Liver (tissue), 9 donors: ENCODE results near the gene BAZ2B. TPM values are rescaled to one million over a fixed set of nuclear protein-coding genes. Genes with fewer than 3 reads are reported as not detected.

Experiments used
- DNase-seq: peaks from one replicate; pipeline ENCODE4 v3.0.0-alpha.2; 2017; ENCODE audit warnings: low spot score
- H3K27ac ChIP-seq, 2 donors: one replicate each; pipeline ENCODE4 v1.7.0; 2013; ENCODE audit warnings: inconsistent platforms in 2 of 2, low read length in 2 of 2, control low read depth in 1 of 2, low read depth in 1 of 2, mild to moderate bottlenecking in 1 of 2
- H3K27me3 ChIP-seq, 4 donors: one replicate each; pipeline versions ENCODE4 v1.6.1 to v1.7.0; 2013; ENCODE audit warnings: low read length in 3 of 4, inconsistent platforms in 1 of 4, mild to moderate bottlenecking in 1 of 4, moderate library complexity in 1 of 4; ENCODE audit not compliant: control insufficient read depth in 4 of 4, insufficient read depth in 4 of 4
- H3K36me3 ChIP-seq, 4 donors: one replicate each; pipeline versions ENCODE4 v1.6.1 to v1.7.0; 2013; ENCODE audit warnings: low read length in 3 of 4, mild to moderate bottlenecking in 3 of 4, low read depth in 1 of 4, moderate library complexity in 1 of 4; ENCODE audit not compliant: control insufficient read depth in 4 of 4, insufficient read depth in 3 of 4
- H3K4me1 ChIP-seq, 4 donors: one replicate each; pipeline versions ENCODE4 v1.6.1 to v1.7.0; 2013; ENCODE audit warnings: low read length in 3 of 4, mild to moderate bottlenecking in 3 of 4, moderate library complexity in 1 of 4; ENCODE audit not compliant: control insufficient read depth in 4 of 4, insufficient read depth in 4 of 4
- H3K4me3 ChIP-seq, 3 donors: one replicate each; pipeline versions ENCODE4 v1.6.1 to v1.7.0; 2013; ENCODE audit warnings: low read length in 3 of 3, control low read depth in 1 of 3, low read depth in 1 of 3, mild to moderate bottlenecking in 1 of 3
- H3K9ac ChIP-seq, 2 donors: one replicate each; pipeline ENCODE4 v1.7.0; 2013; ENCODE audit warnings: low read length in 2 of 2, mild to moderate bottlenecking in 2 of 2, moderate library complexity in 2 of 2, control low read depth in 1 of 2, low read depth in 1 of 2
- H3K9me3 ChIP-seq, 4 donors: one replicate each; pipeline versions ENCODE4 v1.6.1 to v1.7.0; 2013; ENCODE audit warnings: low read length in 3 of 4; ENCODE audit not compliant: control insufficient read depth in 4 of 4
- EGR1 ChIP-seq, 2 donors: IDR thresholded peaks; 2 replicates each; pipeline ENCODE4 v1.6.1; 2016 to 2018; ENCODE audit warnings: antibody characterized with exemption in 2 of 2, low read depth in 2 of 2
- FOXA1 ChIP-seq: IDR thresholded peaks from 2 replicates; pipeline ENCODE4 v1.6.1; 2016; ENCODE audit warnings: antibody characterized with exemption
- FOXA2 ChIP-seq: IDR thresholded peaks from 2 replicates; pipeline ENCODE4 v1.6.1; 2016; ENCODE audit warnings: antibody characterized with exemption
- GABPA ChIP-seq, 2 donors: IDR thresholded peaks in 1 of 2; conservative IDR thresholded peaks in 1 of 2; 2 replicates each; pipeline ENCODE4 v1.6.1; 2016; ENCODE audit warnings: antibody characterized with exemption in 2 of 2, mild to moderate bottlenecking in 1 of 2, moderate library complexity in 1 of 2
- HNF4A ChIP-seq, 2 donors: conservative IDR thresholded peaks; 2 replicates each; pipeline ENCODE4 v1.6.1; 2016; ENCODE audit warnings: antibody characterized with exemption in 2 of 2, mild to moderate bottlenecking in 2 of 2
- HNF4G ChIP-seq: IDR thresholded peaks from 2 replicates; pipeline ENCODE4 v1.6.1; 2016; ENCODE audit warnings: antibody characterized with exemption
- JUND ChIP-seq, 2 donors: IDR thresholded peaks; 2 replicates each; pipeline ENCODE4 v1.6.1; 2016; ENCODE audit warnings: antibody characterized with exemption in 2 of 2
- NR2F2 ChIP-seq: IDR thresholded peaks from 2 replicates; pipeline ENCODE4 v1.6.1; 2016; ENCODE audit warnings: antibody characterized with exemption
- RAD21 ChIP-seq, 2 donors: IDR thresholded peaks; 2 replicates each; pipeline ENCODE4 v1.6.1; 2016; ENCODE audit warnings: antibody characterized with exemption in 2 of 2, mild to moderate bottlenecking in 2 of 2
- RXRA ChIP-seq, 2 donors: IDR thresholded peaks; 2 replicates each; pipeline ENCODE4 v1.6.1; 2017 to 2018; ENCODE audit warnings: antibody characterized with exemption in 2 of 2, mild to moderate bottlenecking in 1 of 2
- SP1 ChIP-seq: IDR thresholded peaks from 2 replicates; pipeline ENCODE4 v1.6.1; 2018; ENCODE audit warnings: antibody characterized with exemption, mild to moderate bottlenecking
- TAF1 ChIP-seq: conservative IDR thresholded peaks from 2 replicates; pipeline ENCODE4 v1.6.1; 2016; ENCODE audit warnings: antibody characterized with exemption, mild to moderate bottlenecking
- YY1 ChIP-seq: IDR thresholded peaks from 2 replicates; pipeline ENCODE4 v1.6.1; 2016; ENCODE audit warnings: antibody characterized with exemption, mild to moderate bottlenecking
- WGBS: extraction: QIAGEN DNeasy Blood & Tissue Kit; methylation state at CpG from one replicate; pipeline ENCODE4 v1.1.7; 2013; 5-methylcytosine and 5-hydroxymethylcytosine counted together
- polyA plus RNA-seq, 2 donors: library from polyadenylated mRNA; stranded (reverse) in 1 of 2; unstranded in 1 of 2; fragments of 200-250 nt in 1 of 2; fragments of >200 nt in 1 of 2; fragmentation: Nextera tagmentation in 1 of 2; extraction: Ambion mirVana in 1 of 2; gene quantifications; one replicate each; pipeline versions ENCODE4 v1.2.1 to v1.2.3, GENCODE V29; 2013 to 2015
- total RNA-seq, 2 donors: library from RNA; depleted of rRNA; stranded (reverse); fragments of >200 nt; gene quantifications; one replicate each; pipeline ENCODE4 v1.2.3, GENCODE V29; 2014
- TF ChIP-seq, protein P1 (sequence below): IDR thresholded peaks from 2 replicates; pipeline ENCODE4 v1.6.1; 2016; ENCODE audit warnings: antibody characterized with exemption, mild to moderate bottlenecking
- TF ChIP-seq, protein P2 (sequence below): IDR thresholded peaks from 2 replicates; pipeline ENCODE4 v1.6.1; 2016; ENCODE audit warnings: antibody characterized with exemption
- TF ChIP-seq, protein P3 (sequence below): IDR thresholded peaks from 2 replicates; pipeline ENCODE4 v1.6.1; 2016; ENCODE audit warnings: antibody characterized with exemption
- TF ChIP-seq, protein P4 (sequence below): IDR thresholded peaks from 2 replicates; pipeline ENCODE4 v1.6.1; 2016; ENCODE audit warnings: antibody characterized with exemption
- TF ChIP-seq, protein P5 (sequence below): fragments of 150-350 bp; IDR thresholded peaks from 2 replicates; pipeline ENCODE4 v1.5.1; 2017; ENCODE audit warnings: improper control_type of control experiment, low read depth, low read length; ENCODE audit not compliant: missing input control
- donor health status: healthy.
- donor health status: healthy.
- donor health status: healthy.
- donor health status: healthy.
- donor health status: healthy.

BAZ2B gene
- total and polyA plus RNA-seq, 4 donors: 6.7 to 61.0 (median 24.9) TPM

DNA sequence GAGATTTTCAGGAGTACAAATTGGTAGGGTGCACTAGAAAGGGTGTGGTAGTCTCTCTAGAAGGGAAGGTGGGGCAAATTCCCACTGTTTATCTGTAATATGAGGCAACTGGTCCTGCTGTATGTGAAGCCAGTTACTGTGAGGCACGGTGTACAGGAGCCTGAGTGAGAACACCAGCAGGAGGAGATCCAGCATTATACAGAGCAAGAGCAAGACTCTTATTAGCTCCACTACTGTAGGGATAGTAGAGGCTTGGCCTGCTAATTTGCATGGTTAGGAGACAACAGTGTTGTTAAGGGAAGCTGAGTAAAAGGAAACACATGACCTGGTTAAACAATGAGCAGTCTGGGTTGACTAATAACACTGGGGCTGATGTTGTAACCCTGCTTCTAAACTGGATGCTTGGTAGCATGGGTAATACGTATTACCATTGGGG is 253.5 kb downstream of the BAZ2B start:
- no peaks in the 10 kb centered on the region for H3K9me3 ChIP-seq
- H3K9ac ChIP-seq: no peak overlapping the region
- peaks cover 0 to 33% (median 16%) of the 10 kb centered on the region in 4 donors for H3K36me3 ChIP-seq
- no peak overlapping the region for H3K4me3 ChIP-seq
- 84% methylated on average over 2 of the region's 2 CpGs for WGBS
- H3K27ac ChIP-seq: no peak overlapping the region
- DNase-seq: no peak
- TF ChIP-seq, protein P1, sequence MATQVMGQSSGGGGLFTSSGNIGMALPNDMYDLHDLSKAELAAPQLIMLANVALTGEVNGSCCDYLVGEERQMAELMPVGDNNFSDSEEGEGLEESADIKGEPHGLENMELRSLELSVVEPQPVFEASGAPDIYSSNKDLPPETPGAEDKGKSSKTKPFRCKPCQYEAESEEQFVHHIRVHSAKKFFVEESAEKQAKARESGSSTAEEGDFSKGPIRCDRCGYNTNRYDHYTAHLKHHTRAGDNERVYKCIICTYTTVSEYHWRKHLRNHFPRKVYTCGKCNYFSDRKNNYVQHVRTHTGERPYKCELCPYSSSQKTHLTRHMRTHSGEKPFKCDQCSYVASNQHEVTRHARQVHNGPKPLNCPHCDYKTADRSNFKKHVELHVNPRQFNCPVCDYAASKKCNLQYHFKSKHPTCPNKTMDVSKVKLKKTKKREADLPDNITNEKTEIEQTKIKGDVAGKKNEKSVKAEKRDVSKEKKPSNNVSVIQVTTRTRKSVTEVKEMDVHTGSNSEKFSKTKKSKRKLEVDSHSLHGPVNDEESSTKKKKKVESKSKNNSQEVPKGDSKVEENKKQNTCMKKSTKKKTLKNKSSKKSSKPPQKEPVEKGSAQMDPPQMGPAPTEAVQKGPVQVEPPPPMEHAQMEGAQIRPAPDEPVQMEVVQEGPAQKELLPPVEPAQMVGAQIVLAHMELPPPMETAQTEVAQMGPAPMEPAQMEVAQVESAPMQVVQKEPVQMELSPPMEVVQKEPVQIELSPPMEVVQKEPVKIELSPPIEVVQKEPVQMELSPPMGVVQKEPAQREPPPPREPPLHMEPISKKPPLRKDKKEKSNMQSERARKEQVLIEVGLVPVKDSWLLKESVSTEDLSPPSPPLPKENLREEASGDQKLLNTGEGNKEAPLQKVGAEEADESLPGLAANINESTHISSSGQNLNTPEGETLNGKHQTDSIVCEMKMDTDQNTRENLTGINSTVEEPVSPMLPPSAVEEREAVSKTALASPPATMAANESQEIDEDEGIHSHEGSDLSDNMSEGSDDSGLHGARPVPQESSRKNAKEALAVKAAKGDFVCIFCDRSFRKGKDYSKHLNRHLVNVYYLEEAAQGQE: no peak
- TF ChIP-seq RXRA (IDR thresholded peaks at IDR 0.05): no peak
- TF ChIP-seq FOXA1: no peak
- TF ChIP-seq, protein P2, sequence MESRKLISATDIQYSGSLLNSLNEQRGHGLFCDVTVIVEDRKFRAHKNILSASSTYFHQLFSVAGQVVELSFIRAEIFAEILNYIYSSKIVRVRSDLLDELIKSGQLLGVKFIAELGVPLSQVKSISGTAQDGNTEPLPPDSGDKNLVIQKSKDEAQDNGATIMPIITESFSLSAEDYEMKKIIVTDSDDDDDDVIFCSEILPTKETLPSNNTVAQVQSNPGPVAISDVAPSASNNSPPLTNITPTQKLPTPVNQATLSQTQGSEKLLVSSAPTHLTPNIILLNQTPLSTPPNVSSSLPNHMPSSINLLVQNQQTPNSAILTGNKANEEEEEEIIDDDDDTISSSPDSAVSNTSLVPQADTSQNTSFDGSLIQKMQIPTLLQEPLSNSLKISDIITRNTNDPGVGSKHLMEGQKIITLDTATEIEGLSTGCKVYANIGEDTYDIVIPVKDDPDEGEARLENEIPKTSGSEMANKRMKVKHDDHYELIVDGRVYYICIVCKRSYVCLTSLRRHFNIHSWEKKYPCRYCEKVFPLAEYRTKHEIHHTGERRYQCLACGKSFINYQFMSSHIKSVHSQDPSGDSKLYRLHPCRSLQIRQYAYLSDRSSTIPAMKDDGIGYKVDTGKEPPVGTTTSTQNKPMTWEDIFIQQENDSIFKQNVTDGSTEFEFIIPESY: no peak
- no peak for TF ChIP-seq EGR1 (IDR thresholded peaks at IDR 0.05; ENCODE audit: low read depth in 2 of 2)
- TF ChIP-seq YY1: no peak
- TF ChIP-seq FOXA2: no peak
- no peak for TF ChIP-seq HNF4A (conservative IDR thresholded peaks at IDR 0.05)
- TF ChIP-seq TAF1: no peak
- TF ChIP-seq HNF4G: no peak
- no peak for TF ChIP-seq GABPA (IDR thresholded peaks at IDR 0.05 in 1 of 2, conservative IDR thresholded peaks at IDR 0.05 in 1 of 2)
- no peak for TF ChIP-seq NR2F2
- TF ChIP-seq, protein P3, sequence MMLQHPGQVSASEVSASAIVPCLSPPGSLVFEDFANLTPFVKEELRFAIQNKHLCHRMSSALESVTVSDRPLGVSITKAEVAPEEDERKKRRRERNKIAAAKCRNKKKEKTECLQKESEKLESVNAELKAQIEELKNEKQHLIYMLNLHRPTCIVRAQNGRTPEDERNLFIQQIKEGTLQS: no peak
- no peak for TF ChIP-seq SP1
- TF ChIP-seq, protein P4, sequence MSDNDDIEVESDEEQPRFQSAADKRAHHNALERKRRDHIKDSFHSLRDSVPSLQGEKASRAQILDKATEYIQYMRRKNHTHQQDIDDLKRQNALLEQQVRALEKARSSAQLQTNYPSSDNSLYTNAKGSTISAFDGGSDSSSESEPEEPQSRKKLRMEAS: no peak
- TF ChIP-seq JUND (IDR thresholded peaks at IDR 0.05): no peak
- no peak for TF ChIP-seq RAD21 (IDR thresholded peaks at IDR 0.05)
- TF ChIP-seq, protein P5, sequence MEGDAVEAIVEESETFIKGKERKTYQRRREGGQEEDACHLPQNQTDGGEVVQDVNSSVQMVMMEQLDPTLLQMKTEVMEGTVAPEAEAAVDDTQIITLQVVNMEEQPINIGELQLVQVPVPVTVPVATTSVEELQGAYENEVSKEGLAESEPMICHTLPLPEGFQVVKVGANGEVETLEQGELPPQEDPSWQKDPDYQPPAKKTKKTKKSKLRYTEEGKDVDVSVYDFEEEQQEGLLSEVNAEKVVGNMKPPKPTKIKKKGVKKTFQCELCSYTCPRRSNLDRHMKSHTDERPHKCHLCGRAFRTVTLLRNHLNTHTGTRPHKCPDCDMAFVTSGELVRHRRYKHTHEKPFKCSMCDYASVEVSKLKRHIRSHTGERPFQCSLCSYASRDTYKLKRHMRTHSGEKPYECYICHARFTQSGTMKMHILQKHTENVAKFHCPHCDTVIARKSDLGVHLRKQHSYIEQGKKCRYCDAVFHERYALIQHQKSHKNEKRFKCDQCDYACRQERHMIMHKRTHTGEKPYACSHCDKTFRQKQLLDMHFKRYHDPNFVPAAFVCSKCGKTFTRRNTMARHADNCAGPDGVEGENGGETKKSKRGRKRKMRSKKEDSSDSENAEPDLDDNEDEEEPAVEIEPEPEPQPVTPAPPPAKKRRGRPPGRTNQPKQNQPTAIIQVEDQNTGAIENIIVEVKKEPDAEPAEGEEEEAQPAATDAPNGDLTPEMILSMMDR: no peak
- H3K4me1 ChIP-seq: no peaks in the 10 kb centered on the region
- H3K27me3 ChIP-seq: no peaks in the 10 kb centered on the region
